MV-4-11 (cell line): ENCODE data around the gene KCNJ1.

Experiments
- DNase-seq: peaks from one replicate; lab custom pipeline; 2025; lab: John Stamatoyannopoulos, UW

The KCNJ1 gene

GRCh38 chr11:128823753-128824152 lies 43.3 kb downstream of the KCNJ1 start:
- DNase-seq: no peak

DNA sequence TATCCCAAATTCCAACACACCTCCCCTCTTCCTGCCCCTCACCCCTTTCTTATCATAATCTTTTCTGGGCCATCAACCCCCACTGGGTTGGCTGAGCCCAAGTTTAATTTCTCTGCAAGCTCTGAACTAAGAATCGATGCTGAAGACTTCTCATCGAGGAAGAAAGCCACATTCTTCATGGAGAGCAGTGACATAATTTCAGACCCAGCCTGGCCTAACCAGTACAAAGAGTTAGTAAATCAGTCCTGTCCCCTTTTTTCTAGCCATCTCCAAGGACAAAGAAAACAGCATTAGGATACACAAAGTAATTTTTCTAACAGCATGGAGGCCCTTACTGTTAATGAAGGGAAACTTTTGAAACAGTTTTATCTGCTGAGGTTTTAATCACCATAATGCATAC lies 45.0 kb downstream of the KCNJ1 start:
- DNase-seq: no peak

- no peak for DNase-seq
Observed at GRCh38 chr11:128821556-128821955, 45.5 kb downstream of the KCNJ1 start.

GRCh38 chr11:128819198-128819597 lies 47.9 kb downstream of the KCNJ1 start:
- DNase-seq: no peak

DNA sequence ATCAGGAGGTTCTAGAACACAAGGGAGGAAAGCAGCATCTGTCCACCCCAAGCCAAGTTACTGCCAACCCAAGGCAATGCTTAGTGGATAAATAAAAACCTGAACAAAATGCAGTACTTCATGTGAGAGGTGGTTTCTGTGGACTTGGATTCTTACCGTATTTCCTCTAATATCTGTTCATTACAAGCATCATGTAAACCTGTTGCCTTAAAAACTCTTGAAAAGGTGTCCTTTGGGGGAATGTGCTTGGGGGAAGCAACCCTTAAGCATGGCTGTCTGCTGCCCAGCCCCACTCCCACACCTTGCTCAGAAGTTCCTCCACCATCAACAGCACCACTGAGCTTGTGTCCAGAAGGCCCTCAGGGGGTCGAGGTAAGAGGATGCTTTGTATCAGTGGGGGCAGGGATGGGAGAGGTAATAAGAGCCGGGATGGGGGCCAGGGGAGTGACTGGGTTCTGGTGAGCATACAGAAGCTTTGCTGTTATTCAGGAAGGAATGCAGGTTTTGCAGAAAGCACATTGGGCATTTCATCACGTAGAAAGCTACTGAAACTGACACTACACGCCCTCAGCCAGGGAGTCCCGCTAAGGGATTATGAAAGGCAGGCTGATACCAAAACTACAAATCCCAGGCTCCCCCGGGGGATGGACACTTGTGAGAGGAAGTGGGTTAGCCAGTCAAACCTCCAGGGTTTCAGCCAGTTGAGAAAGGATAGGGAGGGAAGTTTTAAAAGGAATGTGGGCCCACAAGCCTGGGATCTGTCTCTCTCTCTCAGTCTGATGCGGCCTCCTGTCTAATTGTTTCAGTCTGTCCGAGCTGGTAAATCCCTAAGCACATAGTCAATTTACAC lies 52.0 kb downstream of the KCNJ1 start:
- peak; percentile 75 for DNase-seq

DNA sequence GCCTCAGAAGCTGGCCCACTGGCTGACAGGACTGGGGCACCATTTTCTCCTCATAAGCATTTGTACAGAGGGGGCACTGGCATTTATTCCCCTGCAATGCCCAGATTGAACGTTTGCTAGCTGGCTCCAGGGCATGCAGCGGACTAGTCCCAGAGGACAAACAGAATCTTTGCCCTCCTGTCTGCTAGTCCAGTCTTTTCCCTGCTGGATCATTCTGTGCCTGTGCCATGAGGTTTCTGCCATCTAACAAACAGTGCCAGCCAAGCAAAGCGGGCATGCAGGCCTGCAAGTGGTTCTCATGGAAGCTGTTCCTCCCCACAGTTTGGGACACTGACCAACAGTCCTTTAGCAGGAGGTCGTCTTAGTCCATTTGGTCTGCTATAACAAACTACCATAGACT lies 53.4 kb downstream of the KCNJ1 start:
- no peak for DNase-seq

DNA sequence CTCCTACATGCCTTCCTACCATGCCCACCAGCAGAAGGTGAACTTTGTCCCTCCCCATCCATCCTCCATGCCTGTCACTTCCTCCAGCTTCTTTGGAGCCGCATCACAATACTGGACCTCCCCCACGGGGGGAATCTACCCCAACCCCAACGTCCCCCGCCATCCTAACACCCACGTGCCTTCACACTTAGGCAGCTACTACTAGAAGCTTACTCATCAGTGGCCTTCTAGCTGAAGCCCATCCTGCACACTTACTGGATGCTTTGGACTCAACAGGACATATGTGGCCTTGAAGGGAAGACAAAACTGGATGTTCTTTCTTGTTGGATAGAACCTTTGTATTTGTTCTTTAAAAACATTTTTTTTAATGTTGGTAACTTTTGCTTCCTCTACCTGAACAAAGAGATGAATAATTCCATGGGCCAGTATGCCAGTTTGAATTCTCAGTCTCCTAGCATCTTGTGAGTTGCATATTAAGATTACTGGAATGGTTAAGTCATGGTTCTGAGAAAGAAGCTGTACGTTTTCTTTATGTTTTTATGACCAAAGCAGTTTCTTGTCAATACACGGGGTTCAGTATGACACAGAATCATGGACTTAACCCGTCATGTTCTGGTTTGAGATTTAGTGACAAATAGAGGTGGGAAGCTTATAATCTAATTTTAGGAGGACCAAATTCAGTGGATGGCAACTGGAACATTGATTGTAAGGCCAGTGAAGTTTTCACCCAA lies 56.1 kb downstream of the KCNJ1 start:
- DNase-seq: no peak

- no peak for DNase-seq
Observed at GRCh38 chr11:128809128-128809527, 58.0 kb downstream of the KCNJ1 start.

- no peak for DNase-seq
Observed at GRCh38 chr11:128807909-128808308, 59.2 kb downstream of the KCNJ1 start.

- DNase-seq: no peak
Observed at GRCh38 chr11:128806506-128807261, 60.4 kb downstream of the KCNJ1 start.

DNA sequence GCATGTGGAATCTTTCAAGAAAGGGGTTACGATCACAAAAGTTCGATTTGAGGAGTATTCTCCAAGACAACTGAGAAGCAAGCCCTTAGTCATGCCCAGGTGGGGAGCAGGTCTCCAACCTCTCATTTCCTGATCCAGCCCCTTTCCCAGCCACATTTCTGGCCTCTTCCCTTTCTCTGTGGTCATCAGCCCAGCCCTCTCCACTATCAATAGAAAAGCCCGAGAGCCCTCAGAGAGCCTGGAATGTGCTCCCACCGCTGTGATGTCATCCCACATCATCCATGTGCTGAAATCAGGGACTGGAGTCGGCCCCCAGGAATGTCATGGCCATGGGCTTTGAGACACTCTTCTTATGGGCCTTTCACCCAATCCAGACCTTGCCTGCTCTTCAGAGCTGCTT lies 62.6 kb downstream of the KCNJ1 start:
- no peak for DNase-seq

DNA sequence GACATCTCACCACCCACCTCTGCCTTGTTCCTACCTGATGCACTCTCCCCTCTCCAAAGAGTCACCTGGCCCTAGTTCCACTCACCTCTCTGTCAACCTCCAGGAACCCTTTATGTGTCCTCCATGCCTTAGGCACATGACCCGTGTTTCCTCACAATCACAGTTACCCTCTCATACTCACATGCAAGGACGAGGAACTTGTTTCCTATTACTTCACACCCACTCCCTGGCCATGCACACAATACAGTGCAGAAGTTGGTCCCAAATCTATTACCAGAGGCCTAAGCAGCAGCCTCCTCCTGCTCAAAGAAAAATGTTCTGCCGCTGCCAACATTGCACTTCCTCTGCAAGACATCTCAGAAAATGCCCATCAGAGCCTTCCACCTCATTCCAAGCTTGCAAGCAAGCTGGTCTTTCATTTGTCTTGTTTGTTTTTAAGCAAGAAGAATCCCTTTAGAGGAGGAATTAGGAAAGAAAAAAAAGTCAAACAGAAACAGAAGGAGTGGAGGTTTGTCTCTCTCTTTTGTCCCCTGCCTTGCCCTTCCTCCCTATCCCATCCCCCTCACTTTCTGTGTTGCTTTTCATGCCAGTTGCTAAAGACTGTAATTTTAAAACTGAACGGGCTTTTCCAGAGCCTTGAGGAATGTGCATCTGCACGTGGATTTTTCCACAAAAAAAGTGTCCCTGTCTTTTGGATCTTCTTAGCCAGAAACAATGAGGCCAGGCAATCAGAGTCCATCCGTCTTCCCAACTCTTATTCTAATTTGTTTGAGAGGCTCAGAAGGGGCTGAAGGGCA lies 63.4 kb downstream of the KCNJ1 start:
- no peak for DNase-seq

DNA sequence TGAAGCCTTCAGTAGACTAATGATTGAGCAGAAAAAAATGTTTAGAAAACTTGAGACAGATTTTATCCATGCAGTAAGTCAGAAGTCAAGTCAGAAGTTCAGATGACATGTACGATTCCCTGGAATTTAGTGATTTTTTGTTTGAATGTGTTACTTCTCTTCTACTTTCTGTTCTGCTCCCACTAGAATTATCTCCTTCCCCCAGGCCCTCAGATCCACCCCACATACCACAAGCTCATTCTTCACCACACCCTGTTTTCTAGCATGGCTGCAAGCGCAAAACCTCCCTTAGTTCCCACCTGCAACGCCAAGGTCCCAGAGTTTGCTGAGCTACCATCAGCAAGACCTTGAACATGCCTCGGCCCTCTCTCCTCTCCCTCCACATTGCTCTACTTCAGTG lies 64.1 kb downstream of the KCNJ1 start:
- peak; percentile 47 for DNase-seq

DNA sequence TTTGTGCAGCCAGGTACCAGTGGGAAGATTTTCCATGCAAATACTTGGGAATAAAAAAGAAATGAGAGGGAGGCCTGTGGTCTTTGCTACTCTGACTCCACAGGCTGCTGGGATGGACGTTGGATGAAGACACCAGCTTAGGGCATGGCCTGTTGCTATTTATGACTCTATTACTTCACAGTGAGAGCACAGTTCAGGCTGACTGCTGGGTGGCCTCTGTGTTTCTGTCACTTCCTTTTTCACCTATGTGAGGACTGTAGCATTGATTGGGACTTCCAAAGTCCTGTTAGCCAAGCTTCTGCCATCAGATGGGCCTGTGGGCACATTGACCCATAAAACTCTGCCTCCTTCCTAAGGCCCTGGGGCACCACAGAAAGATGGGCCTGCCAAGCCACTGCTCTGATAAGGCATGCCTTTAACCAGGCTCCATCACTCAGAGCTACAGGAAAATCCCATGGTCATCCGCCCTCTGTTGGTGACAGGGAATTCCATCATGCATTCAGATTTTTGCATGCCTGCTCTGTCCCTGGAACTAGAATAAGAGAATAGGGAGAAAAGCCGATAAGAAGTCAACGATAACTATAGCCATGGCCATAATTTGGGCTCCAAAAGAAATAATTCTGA lies 64.6 kb downstream of the KCNJ1 start:
- DNase-seq: peak; percentile 70

DNA sequence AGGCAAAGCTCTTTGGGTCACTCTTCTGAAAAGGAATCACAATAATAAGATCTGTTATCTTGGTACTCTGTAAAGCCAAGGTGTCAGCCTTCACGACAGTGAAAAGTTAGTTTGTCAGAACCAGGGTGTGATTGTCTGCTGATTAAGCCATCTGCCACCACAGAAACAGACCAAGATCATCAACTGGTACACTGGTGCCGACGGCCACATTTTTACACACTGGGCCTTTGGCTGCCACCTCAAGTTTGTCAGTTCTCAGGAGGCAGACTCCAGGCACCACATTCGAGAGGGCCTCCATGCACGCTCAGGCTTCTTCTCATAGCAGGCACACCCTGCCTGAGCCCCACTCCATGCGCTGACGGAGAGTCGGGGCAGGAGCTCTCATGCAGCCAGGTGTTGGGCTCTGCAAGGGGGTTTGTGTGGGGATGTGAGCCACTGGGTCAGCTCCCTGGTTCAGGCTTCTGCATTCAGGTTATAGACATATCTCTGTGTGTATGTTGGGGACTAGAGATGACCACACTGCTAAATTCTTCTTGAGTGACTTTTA lies 66.2 kb downstream of the KCNJ1 start:
- no peak for DNase-seq

- DNase-seq: no peak
Observed at GRCh38 chr11:128796270-128796669, 70.8 kb downstream of the KCNJ1 start.

- DNase-seq: no peak
Observed at GRCh38 chr11:128790196-128790595, 76.9 kb downstream of the KCNJ1 start.

DNA sequence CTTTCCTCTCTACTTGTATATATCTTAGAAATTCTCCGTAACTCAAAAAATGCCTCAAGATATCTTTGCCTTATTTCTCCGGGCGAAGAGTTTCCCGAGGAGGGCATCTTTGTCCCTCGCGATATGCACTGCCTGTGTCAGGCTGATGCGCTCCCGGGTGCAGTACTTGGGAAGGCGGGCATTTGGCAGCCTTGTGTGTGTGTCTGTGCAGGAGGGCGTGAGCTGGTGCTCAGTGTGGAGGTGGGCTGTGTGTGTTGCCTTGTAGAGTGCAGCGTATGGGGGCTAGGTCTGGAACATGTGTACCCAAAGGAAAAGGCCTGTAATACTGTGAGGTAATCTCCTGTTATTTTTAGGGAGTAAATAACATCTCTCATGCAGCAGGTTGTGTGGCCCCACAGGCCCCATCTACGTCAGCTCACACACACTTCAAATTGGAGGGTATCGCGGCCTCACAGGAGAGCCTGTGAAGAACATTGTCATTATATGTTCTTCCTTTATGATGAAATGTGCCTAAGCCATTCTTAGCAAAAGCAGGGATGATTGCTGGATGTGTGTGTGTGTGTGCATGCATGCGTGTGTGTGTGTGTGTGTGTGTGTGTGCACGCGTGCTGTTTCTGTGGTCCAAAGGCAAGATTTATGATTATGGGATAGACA lies 77.5 kb downstream of the KCNJ1 start:
- DNase-seq: no peak
